IPS-20b (cell line): ENCODE results near the gene ARHGAP4.

Experiments used
- H3K27ac ChIP-seq: one replicate; pipeline ENCODE4 v1.5.1; 2013; ENCODE audit warnings: low read length
- H3K27me3 ChIP-seq: 2 replicates; pipeline ENCODE4 v1.6.1; 2013; ENCODE audit warnings: mild to moderate bottlenecking, low read length, inconsistent platforms; ENCODE audit not compliant: insufficient read depth
- H3K36me3 ChIP-seq: 2 replicates; pipeline ENCODE4 v1.6.1; 2013; ENCODE audit warnings: low read depth, mild to moderate bottlenecking, inconsistent platforms, low read length, moderate library complexity; ENCODE audit not compliant: insufficient read depth
- H3K4me1 ChIP-seq: 2 replicates; pipeline ENCODE4 v1.6.1; 2013; ENCODE audit warnings: mild to moderate bottlenecking, control low read depth, inconsistent platforms, low read length, moderate library complexity; ENCODE audit not compliant: insufficient read depth
- H3K4me3 ChIP-seq: 2 replicates; pipeline ENCODE4 v1.5.1; 2013; ENCODE audit warnings: mild to moderate bottlenecking, low read length, inconsistent platforms
- H3K9ac ChIP-seq: 2 replicates; pipeline ENCODE4 v1.6.1; 2013; ENCODE audit warnings: low read depth, mild to moderate bottlenecking, inconsistent platforms, low read length, moderate library complexity
- H3K9me3 ChIP-seq: 2 replicates; pipeline ENCODE4 v1.6.1; 2013; ENCODE audit warnings: mild to moderate bottlenecking, low read depth, low read length, inconsistent platforms; ENCODE audit not compliant: insufficient read depth

The ARHGAP4 gene

DNA sequence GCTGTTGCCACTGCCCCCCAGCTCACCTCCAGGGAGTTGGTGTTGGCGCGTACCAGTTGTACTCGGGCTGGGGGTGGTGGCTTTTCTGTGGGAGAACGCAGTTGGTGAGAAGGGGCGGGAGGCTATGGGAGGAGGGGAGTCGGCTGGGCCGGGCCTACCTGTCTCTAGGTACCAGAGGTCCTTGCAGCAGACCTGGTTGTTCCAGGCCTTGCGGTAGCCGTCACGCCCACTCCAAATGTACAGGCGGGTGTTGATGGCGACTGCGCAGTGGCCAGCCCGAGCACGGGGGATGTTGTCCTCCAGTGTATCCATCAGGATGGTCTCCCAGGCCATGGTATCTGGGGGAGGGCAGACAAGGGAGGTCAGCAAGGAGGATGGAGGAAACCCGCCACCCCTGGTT lies 34.0 kb upstream of the ARHGAP4 start:
- H3K9me3 ChIP-seq, result no peaks in the 10 kb centered on the region
- H3K4me1 ChIP-seq, result no peaks in the 10 kb centered on the region
- H3K36me3 ChIP-seq, result peaks cover 91% of the 10 kb centered on the region
- H3K4me3 ChIP-seq, result no peak overlapping the region
- H3K9ac ChIP-seq, result no peak overlapping the region
- H3K27me3 ChIP-seq, result no peaks in the 10 kb centered on the region
- H3K27ac ChIP-seq, result no peak overlapping the region

DNA sequence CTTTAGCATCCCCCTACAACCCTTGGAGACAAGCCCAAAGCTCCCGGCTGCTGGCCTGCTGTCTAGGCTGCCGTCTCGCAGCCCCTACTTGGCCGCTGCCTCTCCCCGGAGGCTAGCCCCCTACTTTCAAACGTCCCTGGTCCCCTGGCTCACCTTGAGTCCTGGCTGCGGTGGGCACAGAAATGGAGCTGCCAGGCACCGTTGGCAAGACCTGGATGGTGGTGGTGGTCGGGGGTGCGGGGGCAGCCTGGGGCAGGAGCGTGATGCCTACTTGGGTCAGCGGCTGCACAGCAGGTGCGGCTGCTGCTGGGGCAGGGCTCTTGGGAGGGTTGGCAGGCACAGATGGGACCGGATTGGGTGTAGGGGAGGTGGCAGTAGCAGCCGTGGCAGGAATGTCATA lies 33.6 kb upstream of the ARHGAP4 start:
- no peak overlapping the region for H3K4me3 ChIP-seq
- no peaks in the 10 kb centered on the region for H3K9me3 ChIP-seq
- H3K9ac ChIP-seq, result no peak overlapping the region
- H3K27ac ChIP-seq, result no peak overlapping the region
- H3K27me3 ChIP-seq, result no peaks in the 10 kb centered on the region
- peaks cover 95% of the 10 kb centered on the region for H3K36me3 ChIP-seq
- no peaks in the 10 kb centered on the region for H3K4me1 ChIP-seq

DNA sequence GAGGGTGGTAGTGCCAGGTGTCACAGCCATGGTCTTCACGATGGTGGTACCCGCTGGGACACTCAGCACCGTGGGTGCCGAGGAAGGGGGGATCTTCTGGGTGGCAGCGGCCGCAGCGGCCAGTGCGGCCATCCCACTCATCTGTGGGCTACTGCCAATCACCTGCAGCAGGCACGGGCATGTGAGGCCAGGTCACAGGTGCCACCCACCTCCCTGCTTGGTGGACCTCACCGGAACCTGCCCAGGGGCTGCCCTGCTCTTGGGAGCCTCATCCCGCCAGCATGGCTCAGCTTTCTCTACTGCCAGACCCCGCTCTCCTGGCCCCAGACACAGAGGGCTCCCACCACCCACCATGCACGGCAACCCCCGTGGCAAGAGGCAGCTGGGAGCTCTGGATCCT lies 32.5 kb upstream of the ARHGAP4 start:
- no peaks in the 10 kb centered on the region for H3K4me1 ChIP-seq
- H3K4me3 ChIP-seq, result no peak overlapping the region
- H3K9me3 ChIP-seq, result no peaks in the 10 kb centered on the region
- H3K36me3 ChIP-seq, result peaks cover 98% of the 10 kb centered on the region
- H3K27me3 ChIP-seq, result no peaks in the 10 kb centered on the region
- no peak overlapping the region for H3K27ac ChIP-seq
- no peak overlapping the region for H3K9ac ChIP-seq

DNA sequence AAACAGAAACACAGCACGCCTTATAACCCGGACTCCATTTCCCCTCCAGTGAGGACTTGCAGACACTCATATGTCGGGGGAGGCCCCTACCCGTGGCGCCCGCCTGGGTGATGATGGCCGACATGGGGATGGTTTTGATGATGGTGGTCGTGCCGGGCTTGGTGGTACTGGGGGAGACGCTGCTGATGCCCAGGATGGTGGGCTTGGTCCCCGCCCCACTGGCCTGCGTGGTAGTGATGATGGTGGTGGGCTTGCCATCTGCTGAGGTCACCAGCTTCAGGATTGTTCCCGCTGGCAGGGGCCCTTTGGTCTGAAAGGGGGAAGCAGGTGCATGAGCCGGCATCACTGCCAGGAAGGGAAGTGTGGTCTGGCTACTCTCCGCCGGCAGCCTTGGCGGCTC lies 31.2 kb upstream of the ARHGAP4 start:
- peaks cover 97% of the 10 kb centered on the region for H3K36me3 ChIP-seq
- H3K4me3 ChIP-seq, result no peak overlapping the region
- no peaks in the 10 kb centered on the region for H3K4me1 ChIP-seq
- no peaks in the 10 kb centered on the region for H3K9me3 ChIP-seq
- H3K9ac ChIP-seq, result no peak overlapping the region
- H3K27ac ChIP-seq, result no peak overlapping the region
- H3K27me3 ChIP-seq, result no peaks in the 10 kb centered on the region

DNA sequence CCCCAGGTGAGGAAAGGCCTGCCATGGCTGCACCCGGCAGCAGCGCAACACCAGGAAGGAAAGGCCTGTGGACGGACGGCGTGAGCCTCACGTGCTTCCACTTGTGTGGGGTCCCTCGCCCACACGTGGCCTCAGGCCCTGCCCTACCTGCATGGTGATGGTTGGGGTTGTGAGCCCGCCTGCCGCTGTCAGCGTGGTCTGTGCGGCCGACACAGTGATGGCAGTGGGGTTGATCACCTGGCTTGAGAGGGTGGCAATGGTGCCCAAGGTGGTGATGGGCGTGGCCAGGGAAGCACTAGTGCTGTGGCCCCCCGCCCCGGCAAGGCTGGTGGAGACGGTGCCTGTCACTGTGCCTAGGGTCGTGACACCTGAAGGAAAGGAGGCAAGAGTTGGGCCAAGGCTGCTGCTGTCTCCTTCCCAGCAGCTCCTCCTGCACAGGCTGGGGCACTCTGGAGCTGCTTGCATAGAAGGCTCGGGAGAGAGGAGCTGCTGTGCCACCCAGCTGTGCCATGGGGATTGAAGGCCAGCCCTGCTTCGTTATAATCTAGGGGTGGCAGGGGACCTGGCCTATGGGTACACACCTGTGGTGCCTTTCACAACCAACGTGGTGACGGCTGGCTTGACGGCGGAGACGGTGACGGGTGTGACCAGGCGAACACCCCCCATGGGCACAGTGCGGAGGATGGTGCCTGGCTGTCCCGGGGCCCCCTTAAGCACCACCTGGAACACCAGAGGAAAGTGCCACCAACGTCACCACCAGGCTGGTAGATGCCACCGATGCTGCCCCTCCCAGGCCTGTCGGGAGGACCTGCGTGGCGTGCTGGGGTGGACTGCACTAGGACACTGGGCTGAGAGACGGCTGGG lies 30.2 kb upstream of the ARHGAP4 start:
- Histone ChIP-seq H3K4me1 (no peaks in the 10 kb centered on the region), H3K9me3 (no peaks in the 10 kb centered on the region), H3K36me3 (peaks cover 97% of the 10 kb centered on the region), H3K27ac (no peak overlapping the region), H3K4me3 (no peak overlapping the region), H3K27me3 (no peaks in the 10 kb centered on the region), H3K9ac (no peak overlapping the region)

DNA sequence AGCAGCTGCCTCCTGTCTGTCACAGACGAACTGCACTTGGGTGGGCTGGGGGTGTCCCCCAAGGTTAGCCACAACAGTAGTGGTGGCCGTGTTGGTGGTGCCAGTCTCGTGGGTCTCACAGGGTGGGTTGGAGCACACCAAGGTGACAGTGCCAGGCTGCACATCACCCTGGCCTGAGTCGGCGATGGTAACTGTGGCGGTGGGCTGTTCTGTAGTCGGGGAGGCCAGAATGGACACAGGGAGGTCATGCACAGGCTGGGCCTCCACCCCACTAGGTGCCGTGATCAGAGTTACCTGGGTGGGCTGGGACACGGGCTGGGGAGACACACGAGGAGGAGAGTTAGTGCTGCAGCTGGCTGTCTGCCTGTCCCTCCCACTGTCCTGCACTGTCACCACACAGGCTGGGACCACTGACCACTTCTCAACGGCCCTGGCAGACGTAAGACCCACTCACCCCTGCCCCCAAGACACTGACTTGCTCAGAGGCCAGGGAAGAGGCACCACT lies 29.2 kb upstream of the ARHGAP4 start:
- H3K9ac ChIP-seq, result no peak overlapping the region

DNA sequence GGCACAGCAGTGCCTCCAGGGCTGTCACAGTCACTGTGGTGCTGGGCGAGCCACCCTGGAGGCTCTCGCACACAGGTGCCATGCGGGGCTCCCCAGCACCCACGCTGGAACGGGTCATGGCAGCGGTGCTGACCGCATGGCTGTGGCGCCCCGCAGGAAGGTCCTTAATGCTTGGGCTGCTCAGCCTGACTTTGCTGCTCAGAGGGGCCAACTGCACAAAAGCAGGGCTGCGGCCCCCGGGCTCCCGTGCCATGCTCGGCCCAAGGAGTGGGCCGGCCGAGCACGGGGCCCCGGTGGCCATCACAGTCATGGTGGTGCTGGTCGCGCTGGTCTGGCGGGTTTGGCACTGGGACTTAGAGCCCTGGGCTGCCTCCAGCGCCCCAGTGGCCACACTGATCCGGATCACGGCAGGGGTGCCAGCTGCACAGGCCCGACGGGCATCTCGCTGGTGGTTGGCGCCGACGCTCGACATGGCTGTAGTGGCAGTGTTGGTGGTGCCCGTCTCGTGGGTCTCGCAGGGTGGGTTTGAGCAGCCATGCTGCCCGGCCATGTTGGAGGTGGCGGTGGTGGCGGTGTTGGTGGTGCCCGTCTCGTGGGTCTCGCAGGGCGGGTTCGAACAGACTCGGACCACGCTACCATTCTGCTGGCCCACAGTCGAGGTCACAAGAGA lies 28.6 kb upstream of the ARHGAP4 start:
- no peaks in the 10 kb centered on the region for H3K27me3 ChIP-seq
- no peak overlapping the region for H3K9ac ChIP-seq
- no peak overlapping the region for H3K4me3 ChIP-seq
- H3K27ac ChIP-seq, result no peak overlapping the region
- H3K4me1 ChIP-seq, result no peaks in the 10 kb centered on the region
- H3K9me3 ChIP-seq, result no peaks in the 10 kb centered on the region
- peaks cover 97% of the 10 kb centered on the region for H3K36me3 ChIP-seq

More for the DNA sequence above, 29.2 kb upstream of the ARHGAP4 start:
- no peak overlapping the region for H3K4me3 ChIP-seq
- H3K4me1 ChIP-seq, result no peaks in the 10 kb centered on the region
- no peak overlapping the region for H3K27ac ChIP-seq
- no peaks in the 10 kb centered on the region for H3K9me3 ChIP-seq
- no peaks in the 10 kb centered on the region for H3K27me3 ChIP-seq
- H3K36me3 ChIP-seq, result peaks cover 97% of the 10 kb centered on the region

DNA sequence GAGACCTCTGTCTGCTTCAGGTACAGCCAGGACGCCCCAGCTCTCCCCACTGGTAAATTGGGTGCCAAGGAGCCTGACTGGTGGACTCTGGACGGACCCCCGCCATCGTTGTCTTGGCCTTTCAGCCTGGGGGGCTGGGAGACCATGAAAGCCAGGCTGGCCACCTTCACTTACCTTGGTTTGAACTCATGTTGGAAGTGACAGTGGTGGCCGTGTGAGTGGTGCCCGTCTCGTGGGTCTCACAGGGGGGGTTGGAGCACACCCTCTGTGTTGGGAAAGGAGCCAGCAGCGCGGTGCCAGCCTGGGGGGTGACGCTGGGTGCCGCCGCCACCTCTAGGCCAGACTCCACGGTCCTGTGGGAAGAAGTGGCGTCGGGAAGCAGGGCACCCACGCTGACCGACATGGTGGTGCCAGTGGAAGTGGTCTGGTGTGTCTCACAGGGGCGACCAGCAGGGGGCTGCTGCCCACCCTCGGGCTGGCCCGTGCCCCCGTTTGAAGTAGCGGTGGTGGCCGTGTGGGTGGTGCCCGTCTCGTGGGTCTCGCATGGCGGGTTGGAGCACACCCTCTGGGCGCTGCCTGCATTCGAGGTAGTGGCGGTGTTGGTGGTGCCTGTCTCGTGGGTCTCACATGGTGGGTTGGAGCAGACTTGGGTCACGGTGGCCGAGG lies 28.0 kb upstream of the ARHGAP4 start:
- Histone ChIP-seq H3K27ac (no peak overlapping the region), H3K4me1 (no peaks in the 10 kb centered on the region), H3K9me3 (no peaks in the 10 kb centered on the region), H3K27me3 (no peaks in the 10 kb centered on the region), H3K4me3 (no peak overlapping the region), H3K9ac (no peak overlapping the region), H3K36me3 (peaks cover 96% of the 10 kb centered on the region)

DNA sequence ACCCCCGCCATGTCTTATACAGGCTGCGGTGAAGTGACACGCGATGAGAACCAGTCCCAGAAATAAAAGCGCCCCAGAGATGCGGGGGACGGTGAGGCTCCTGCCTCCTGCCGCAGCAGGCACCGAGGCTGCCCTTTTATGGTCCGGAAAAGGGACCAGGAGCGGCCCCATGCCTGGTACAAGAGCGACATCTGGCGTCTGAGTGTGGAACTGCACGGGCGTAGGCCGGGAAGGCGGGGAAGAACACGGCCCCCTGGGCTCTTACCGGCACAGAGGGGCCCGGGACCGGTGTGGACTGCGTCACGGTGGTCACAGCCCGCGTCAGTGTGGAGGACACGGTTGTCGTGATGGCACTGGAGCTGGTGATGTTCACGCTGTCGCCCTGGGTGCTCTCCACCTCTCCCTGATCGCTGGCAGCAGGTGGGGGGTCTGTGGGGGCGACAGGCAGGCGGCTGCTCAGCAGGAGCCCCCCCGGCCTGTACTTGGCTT lies 27.3 kb upstream of the ARHGAP4 start:
- peak overlapping the region; percentile 88 for H3K27ac ChIP-seq
- no peaks in the 10 kb centered on the region for H3K27me3 ChIP-seq
- peaks cover 93% of the 10 kb centered on the region for H3K36me3 ChIP-seq
- H3K9me3 ChIP-seq, result no peaks in the 10 kb centered on the region
- no peaks in the 10 kb centered on the region for H3K4me1 ChIP-seq
- peak overlapping the region; percentile 58; the same call in 1 of the 2 replicates for H3K9ac ChIP-seq
- no peak overlapping the region for H3K4me3 ChIP-seq

DNA sequence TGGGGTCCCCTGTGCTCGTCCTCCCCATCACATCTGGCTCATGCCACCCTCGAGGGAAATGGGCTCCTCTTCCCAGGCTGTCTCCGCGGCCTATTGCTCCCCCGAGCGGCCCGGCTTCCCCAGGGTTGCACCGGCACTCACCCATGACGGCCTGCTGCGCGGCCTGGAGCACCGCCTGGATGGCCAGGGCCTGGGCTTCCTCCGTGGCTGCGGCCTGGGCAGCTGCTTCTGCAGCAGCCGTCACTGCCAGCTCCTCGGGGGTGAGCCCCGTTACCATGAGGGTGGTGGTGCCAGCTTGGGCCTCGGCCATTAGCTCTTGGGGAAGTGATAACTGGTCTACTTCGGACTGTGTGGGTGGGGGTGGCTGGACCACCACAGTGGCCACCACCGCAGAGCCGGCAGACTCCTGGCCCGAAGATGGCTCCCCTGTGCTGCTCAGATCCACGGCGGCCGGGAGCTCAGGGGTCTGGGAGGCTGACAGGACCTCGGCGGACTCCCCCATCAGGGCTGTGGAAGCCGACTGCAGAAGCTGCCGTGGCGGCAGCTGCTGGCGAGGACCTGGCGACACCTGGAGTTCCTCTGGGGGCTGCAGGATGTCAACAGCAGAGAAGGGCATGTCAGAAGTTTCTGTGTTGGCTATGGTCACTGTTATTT lies 26.4 kb upstream of the ARHGAP4 start:
- Histone ChIP-seq H3K27me3 (no peaks in the 10 kb centered on the region), H3K4me3 (no peak overlapping the region), H3K36me3 (peaks cover 91% of the 10 kb centered on the region), H3K27ac (peak overlapping the region; percentile 88), H3K9me3 (no peaks in the 10 kb centered on the region), H3K4me1 (no peaks in the 10 kb centered on the region), H3K9ac (peak overlapping the region; percentile 58; the same call in 1 of the 2 replicates)

DNA sequence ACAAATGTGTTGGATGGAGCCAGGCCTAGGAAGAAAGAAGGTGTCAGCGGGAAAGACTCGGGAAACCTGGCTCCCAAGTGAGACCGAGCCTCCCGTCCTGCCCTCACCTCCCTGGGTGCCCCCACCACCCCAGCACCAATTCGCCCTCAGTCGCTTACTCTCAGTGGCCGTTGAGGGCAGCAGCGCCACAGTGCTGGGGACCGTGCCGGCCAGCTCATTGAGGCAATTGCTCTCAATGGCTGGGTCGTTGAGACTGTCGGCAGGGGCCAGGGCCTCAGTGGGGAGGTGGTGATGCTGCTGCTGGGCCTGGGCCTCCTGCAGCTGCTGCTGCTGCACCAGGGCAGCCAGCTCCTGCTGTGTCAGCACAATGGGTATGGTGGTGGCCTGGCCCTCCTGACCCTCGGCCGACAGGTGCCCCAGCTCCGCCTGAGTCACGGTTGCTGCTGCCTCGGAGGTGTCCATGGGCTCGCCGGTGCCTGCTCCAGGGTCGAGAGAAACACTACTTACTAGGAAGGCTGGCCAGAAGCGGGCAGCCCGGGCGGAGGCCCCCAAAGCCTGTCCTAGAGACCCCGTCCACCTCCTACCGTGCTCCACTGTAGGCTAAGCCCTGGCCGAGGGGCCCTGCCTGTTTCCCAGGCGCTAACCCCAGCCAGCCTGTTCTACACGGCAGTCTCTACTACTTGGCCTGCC lies 25.8 kb upstream of the ARHGAP4 start:
- no peak overlapping the region for H3K9ac ChIP-seq
- peaks cover 86% of the 10 kb centered on the region for H3K36me3 ChIP-seq

More for the DNA sequence above, 25.8 kb upstream of the ARHGAP4 start:
- Histone ChIP-seq H3K9me3 (no peaks in the 10 kb centered on the region), H3K27ac (no peak overlapping the region), H3K4me3 (no peak overlapping the region), H3K4me1 (no peaks in the 10 kb centered on the region), H3K27me3 (no peaks in the 10 kb centered on the region)
